IMR-90 (cell line): ENCODE data around the gene MBD1. TPM values are rescaled to one million over a fixed set of nuclear protein-coding genes. Genes with fewer than 3 reads are reported as not detected.

ENCODE experiments used
- ATAC-seq: fragments of 200-7000 bp; cut with Tn5 transposase; 2 replicates; pipeline ENCODE4 v1.9.1; 2020; ENCODE audit warnings: low read depth, mild to moderate bottlenecking, moderate library complexity
- BruUV-seq: library from RNA; stranded (reverse); fragments of 400-500 nt; replicated peaks from 2 replicates; lab custom pipeline; 2021; lab: Mats Ljungman, UMichigan
- CTCF ChIA-PET: fragments of 300-600 bp; formaldehyde crosslinking; extraction: SDS; loops from one replicate; lab custom pipeline; 2021; ENCODE audit warnings: antibody characterized with exemption; lab: Yijun Ruan, JAX
- POLR2A ChIA-PET: fragments of 300-600 bp; sonication (Branson Sonifier 250); formaldehyde crosslinking; loops from one replicate; lab custom pipeline; 2022; ENCODE audit warnings: antibody characterized with exemption; ENCODE audit not compliant: unreplicated experiment; lab: Charles Lee
- DNase-seq: peaks from one replicate; pipeline ENCODE4 v3.0.0; 2013
- H2AFZ ChIP-seq: replicated peaks from 2 replicates; pipeline ENCODE3; 2013; ENCODE audit warnings: low read length, mild to moderate bottlenecking; ENCODE audit not compliant: poor library complexity
- H2AK5ac ChIP-seq: 2 replicates; pipeline ENCODE4 v1.6.1; 2013; ENCODE audit warnings: low read depth, low read length, inconsistent platforms
- H2AK9ac ChIP-seq: replicated peaks from 2 replicates; pipeline ENCODE3; 2013; ENCODE audit warnings: mild to moderate bottlenecking, low read depth, low read length, moderate library complexity; ENCODE audit not compliant: poor library complexity
- H2BK120ac ChIP-seq: 2 replicates; pipeline ENCODE4 v1.6.1; 2013; ENCODE audit warnings: low read depth, low read length, inconsistent platforms
- H2BK15ac ChIP-seq: 3 replicates; pipeline ENCODE4 v1.6.1; 2013; ENCODE audit warnings: low read depth, low read length, inconsistent platforms
- H2BK20ac ChIP-seq: 2 replicates; pipeline ENCODE4 v1.6.1; 2013; ENCODE audit warnings: low read depth, mild to moderate bottlenecking, inconsistent platforms, low read length, moderate library complexity
- H2BK5ac ChIP-seq: 2 replicates; pipeline ENCODE4 v1.6.1; 2013; ENCODE audit warnings: mild to moderate bottlenecking, low read depth, low read length, inconsistent platforms; ENCODE audit not compliant: poor library complexity, severe bottlenecking
- H3K14ac ChIP-seq: replicated peaks from 2 replicates; pipeline ENCODE4 v1.6.1; 2013; ENCODE audit warnings: low read depth, low read length, inconsistent platforms
- H3K18ac ChIP-seq: 2 replicates; pipeline ENCODE4 v1.6.1; 2013; ENCODE audit warnings: low read depth, low read length, control low read depth
- H3K23ac ChIP-seq: 2 replicates; pipeline ENCODE4 v1.6.1; 2013; ENCODE audit warnings: low read depth, low read length, inconsistent platforms
- H3K27ac ChIP-seq: 2 replicates; pipeline ENCODE4 v1.5.1; 2013; ENCODE audit warnings: mild to moderate bottlenecking, control low read depth, low read length; ENCODE audit not compliant: insufficient read depth
- H3K27me3 ChIP-seq: 2 replicates; pipeline ENCODE4 v1.6.1; 2013; ENCODE audit warnings: low read length; ENCODE audit not compliant: control insufficient read depth, insufficient read depth
- H3K36me3 ChIP-seq: 2 replicates; pipeline ENCODE4 v1.6.1; 2013; ENCODE audit warnings: low read length, mixed read lengths; ENCODE audit not compliant: control insufficient read depth, insufficient read depth
- H3K4ac ChIP-seq: 2 replicates; pipeline ENCODE4 v1.6.1; 2013; ENCODE audit warnings: low read depth, low read length, inconsistent platforms
- H3K4me1 ChIP-seq: 2 replicates; pipeline ENCODE4 v1.6.1; 2013; ENCODE audit warnings: low read length, mixed read lengths; ENCODE audit not compliant: control insufficient read depth, insufficient read depth
- H3K4me2 ChIP-seq: 2 replicates; pipeline ENCODE4 v1.6.1; 2013; ENCODE audit warnings: low read depth, mild to moderate bottlenecking, control low read depth, low read length, moderate library complexity
- H3K4me3 ChIP-seq: 2 replicates; pipeline ENCODE4 v1.5.1; 2013; ENCODE audit warnings: low read depth, mild to moderate bottlenecking, control low read depth, low read length, moderate library complexity; ENCODE audit not compliant: insufficient read depth
- H3K56ac ChIP-seq: 2 replicates; pipeline ENCODE4 v1.6.1; 2013; ENCODE audit warnings: low read length, inconsistent platforms; ENCODE audit not compliant: insufficient read depth; ENCODE audit errors: extremely low read depth
- H3K79me1 ChIP-seq, 2 experiments: 2 replicates each; pipeline ENCODE4 v1.6.1; 2013; ENCODE audit warnings: low read length in 2 of 2, inconsistent platforms in 1 of 2, low read depth in 1 of 2
- H3K9ac ChIP-seq: 2 replicates; pipeline ENCODE4 v1.6.1; 2013; ENCODE audit warnings: low read depth, low read length, control low read depth
- H3K9me1 ChIP-seq: 2 replicates; pipeline ENCODE4 v1.6.1; 2013; ENCODE audit warnings: low read length, inconsistent platforms; ENCODE audit not compliant: insufficient read depth
- H3K9me3 ChIP-seq: 2 replicates; pipeline ENCODE4 v1.6.1; 2013; ENCODE audit warnings: low read length; ENCODE audit not compliant: control insufficient read depth, insufficient read depth
- H4K20me1 ChIP-seq: 2 replicates; pipeline ENCODE4 v1.6.1; 2013; ENCODE audit warnings: low read length, inconsistent platforms; ENCODE audit not compliant: insufficient read depth
- H4K5ac ChIP-seq: 2 replicates; pipeline ENCODE4 v1.6.1; 2013; ENCODE audit warnings: mild to moderate bottlenecking, low read depth, low read length, control low read depth
- H4K8ac ChIP-seq, 2 experiments: 2 replicates each; pipeline ENCODE4 v1.6.1; 2013; ENCODE audit warnings: low read depth in 2 of 2, low read length in 2 of 2, control low read depth in 1 of 2, inconsistent platforms in 1 of 2
- H4K91ac ChIP-seq: 2 replicates; pipeline ENCODE4 v1.6.1; 2013; ENCODE audit warnings: low read depth, low read length, inconsistent platforms; ENCODE audit not compliant: insufficient read depth
- CEBPB ChIP-seq: IDR thresholded peaks from 2 replicates; pipeline ENCODE4 v1.6.1; 2012; ENCODE audit warnings: low read depth, low read length, improper control_type of control experiment
- CHD1 ChIP-seq: IDR thresholded peaks from 2 replicates; pipeline ENCODE4 v1.6.1; 2012; ENCODE audit warnings: low read depth, low read length, improper control_type of control experiment
- CTCF ChIP-seq: conservative IDR thresholded peaks from 2 replicates; pipeline ENCODE4 v1.5.1; 2012; ENCODE audit warnings: mild to moderate bottlenecking, low read depth, low read length, improper control_type of control experiment
- ELK1 ChIP-seq: fragments of 150-350 bp; IDR thresholded peaks from 2 replicates; pipeline ENCODE4 v1.6.1; 2016; ENCODE audit warnings: low read depth, mild to moderate bottlenecking, low read length, moderate library complexity, borderline replicate concordance
- FOS ChIP-seq: fragments of 150-350 bp; IDR thresholded peaks from 2 replicates; pipeline ENCODE4 v1.6.1; 2016; ENCODE audit warnings: low read depth, low read length
- MAFK ChIP-seq: IDR thresholded peaks from 2 replicates; pipeline ENCODE4 v1.6.1; 2012; ENCODE audit warnings: low read depth, low read length, improper control_type of control experiment
- MXI1 ChIP-seq: IDR thresholded peaks from 2 replicates; pipeline ENCODE4 v1.6.1; 2012; ENCODE audit warnings: low read depth, mild to moderate bottlenecking, low read length, moderate library complexity, borderline replicate concordance
- RAD21 ChIP-seq: IDR thresholded peaks from 2 replicates; pipeline ENCODE4 v1.6.1; 2012; ENCODE audit warnings: low read length, improper control_type of control experiment
- RCOR1 ChIP-seq: IDR thresholded peaks from 2 replicates; pipeline ENCODE4 v1.6.1; 2012; ENCODE audit warnings: mild to moderate bottlenecking, low read length, improper control_type of control experiment; ENCODE audit not compliant: insufficient replicate concordance
- RFX5 ChIP-seq: IDR thresholded peaks from 2 replicates; pipeline ENCODE4 v1.8.0; 2012; ENCODE audit warnings: low read depth, mild to moderate bottlenecking, low read length, moderate library complexity
- SMC3 ChIP-seq: fragments of 150-350 bp; IDR thresholded peaks from 2 replicates; pipeline ENCODE4 v1.6.1; 2016; ENCODE audit warnings: low read depth, mild to moderate bottlenecking, antibody characterized with exemption, low read length, moderate library complexity
- USF2 ChIP-seq: fragments of 150-350 bp; IDR thresholded peaks from 2 replicates; pipeline ENCODE4 v1.6.1; 2017; ENCODE audit warnings: mild to moderate bottlenecking, antibody characterized with exemption, low read length, low read depth
- WGBS, 2 experiments: methylation state at CpG; one replicate each; pipeline versions ENCODE4 v1.1.5 to v1.1.7; 2013; ENCODE audit warnings: missing lambda C conversion rate in 2 of 2; ENCODE audit not compliant: insufficient read length in 1 of 2; ENCODE audit errors: extremely low coverage in 2 of 2; 5-methylcytosine and 5-hydroxymethylcytosine counted together
- dilution Hi-C: fragments of 300-500 bp; cut with HindIII; formaldehyde crosslinking; loops from one replicate; pipeline ENCODE4 v1.14.3; 2018; ENCODE audit warnings: low sequenced_read_pairs; ENCODE audit not compliant: unreplicated experiment
- in situ Hi-C: fragments of 300-500 bp; cut with MboI; formaldehyde crosslinking; loops from 3 replicates; pipeline ENCODE4 v1.14.3; 2019; ENCODE audit warnings: low sequenced_read_pairs, inconsistent platforms, mixed read lengths
- intact Hi-C: fragments of 100-400 bp; cut with micrococcal nuclease; formaldehyde crosslinking; loops from 2 replicates; pipeline ENCODE4 v1.10.0; 2022
- polyA plus RNA-seq, 3 experiments: library from polyadenylated mRNA; depleted of rRNA; stranded (reverse); fragments of >200 nt; gene quantifications; 2 replicates each; pipeline ENCODE4 v1.2.3, GENCODE V29; 2012; ENCODE audit warnings: low replicate concordance in 1 of 3
- total RNA-seq: library from RNA; depleted of rRNA; stranded (reverse); fragments of >200 nt; gene quantifications from 2 replicates; pipeline ENCODE4 v1.2.3, GENCODE V29; 2012

MBD1 gene
- total and polyA plus RNA-seq, 2 of the 4 experiments (the other 2 are of a cell fraction): 31.7 to 56.5 TPM

DNA sequence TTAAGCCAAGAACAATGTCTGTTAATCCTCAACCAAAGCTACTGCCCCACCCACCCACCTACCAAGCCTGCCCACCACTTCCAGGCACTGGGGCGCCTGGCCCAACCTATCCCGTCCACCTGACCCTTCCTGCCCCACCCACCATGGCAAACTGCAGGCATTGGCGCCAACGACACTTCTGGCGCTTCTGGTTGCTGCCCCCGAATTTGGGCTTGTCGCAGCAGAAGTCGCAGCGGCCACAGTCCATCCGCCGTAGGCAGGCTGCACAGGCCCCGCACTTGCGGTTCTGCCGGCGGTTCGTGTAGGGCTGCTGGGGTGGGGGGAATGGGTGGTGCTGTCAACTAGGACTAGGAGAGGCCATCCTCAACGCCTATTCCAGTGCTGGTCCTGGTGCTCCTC lies 7.3 kb downstream of the MBD1 start:
- Histone ChIP-seq H3K9me1 (peaks cover 11% of the 10 kb centered on the region; the same call in 1 of the 2 replicates), H2BK15ac (no peak overlapping the region), H4K5ac (no peak overlapping the region), H3K4me2 (no peak overlapping the region), H3K18ac (no peak overlapping the region), H2AK5ac (no peak overlapping the region), H3K14ac (no peak overlapping the region), H3K9me3 (no peaks in the 10 kb centered on the region), H3K36me3 (peaks cover 75% of the 10 kb centered on the region), H3K27me3 (no peaks in the 10 kb centered on the region), H2AK9ac (no peak overlapping the region), H4K20me1 (peaks cover 7% of the 10 kb centered on the region), H3K27ac (no peak overlapping the region), H4K8ac (no peak overlapping the region), H3K9ac (no peak overlapping the region), H3K23ac (no peak overlapping the region), H2BK5ac (no peak overlapping the region), H2BK120ac (no peak overlapping the region), H2BK20ac (no peak overlapping the region), H2AFZ (no peak overlapping the region), H3K79me1 (peaks cover 7 to 31% of the 10 kb centered on the region in 2 experiments), H3K4me1 (no peaks in the 10 kb centered on the region), H4K91ac (no peak overlapping the region), H3K4ac (no peak overlapping the region), H3K4me3 (no peak overlapping the region), H3K56ac (no peak overlapping the region)
- DNase-seq (no peak), ATAC-seq (no peak)
- intact Hi-C loops (no loop called here), dilution Hi-C loops (no loop called here), in situ Hi-C loops (no loop called here)
- ChIA-PET POLR2A (no interaction called here), CTCF (no interaction called here)
- no TSS peak for BruUV-seq
- no peak for TF ChIP-seq USF2
- TF ChIP-seq SMC3: no peak
- TF ChIP-seq RAD21: no peak
- no peak for TF ChIP-seq CTCF
- TF ChIP-seq ELK1: no peak
- TF ChIP-seq MXI1: no peak
- no peak for TF ChIP-seq CEBPB
- TF ChIP-seq MAFK: no peak
- no peak for TF ChIP-seq CHD1
- no peak for TF ChIP-seq RCOR1
- no peak for TF ChIP-seq RFX5
- no peak for TF ChIP-seq FOS
- 92% methylated on average over 4 of the region's 17 CpGs; no CpG with 5 or more reads in 1 of the 2 experiments for WGBS, 2 experiments
